Erythroblast (primary cell): ENCODE measurements around the gene TSEN2.

ENCODE experiments used
- GATA1 ChIP-seq: IDR thresholded peaks from 2 replicates; pipeline ENCODE4 v1.6.1; 2011; ENCODE audit warnings: low read depth, mild to moderate bottlenecking, control low read depth, low read length, moderate library complexity
- POLR2A ChIP-seq: IDR thresholded peaks from 2 replicates; pipeline ENCODE4 v1.6.1; 2011; ENCODE audit warnings: mild to moderate bottlenecking, low read length

DNA sequence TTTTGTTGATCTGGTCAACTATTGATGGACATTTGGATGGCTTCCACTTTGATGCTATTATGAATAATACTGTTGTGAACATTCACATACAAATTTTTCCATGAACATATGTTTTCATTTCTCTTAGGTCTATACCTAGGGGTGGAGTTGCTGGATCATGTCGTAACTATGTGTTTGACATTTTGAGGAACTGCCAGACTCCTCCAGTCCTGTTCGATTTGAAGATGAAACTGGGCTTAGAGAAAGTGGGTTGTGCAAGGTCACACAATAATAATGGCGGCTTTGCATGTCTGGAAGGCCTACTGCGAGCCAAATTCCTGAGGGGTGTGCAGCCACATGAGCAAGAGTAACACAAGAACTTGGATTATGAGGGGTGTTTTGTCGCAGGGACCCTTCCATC lies 2.6 kb downstream of the TSEN2 start:
- TF ChIP-seq POLR2A (no peak), GATA1 (no peak)
